DND-41 (cell line): ENCODE data around the gene SAMD4B.

ENCODE experiments used
- ATAC-seq: fragments of 200-7000 bp; cut with Tn5 transposase; 3 replicates; pipeline ENCODE4 v1.9.1; 2021; ENCODE audit warnings: low read depth; ENCODE audit not compliant: insufficient read depth
- DNase-seq: peaks from one replicate; pipeline ENCODE4 v3.0.0-alpha.2; 2020
- H2AFZ ChIP-seq: 2 replicates; pipeline ENCODE4 v1.6.0; 2012; ENCODE audit warnings: low read depth, low read length
- H3K27ac ChIP-seq: 2 replicates; pipeline ENCODE4 v1.5.1; 2012; ENCODE audit warnings: low read length, inconsistent platforms
- H3K27me3 ChIP-seq: fragments of 200-600 bp; sonication (generic); 2 replicates; pipeline ENCODE4 v1.6.0; 2012; ENCODE audit warnings: low read length, mild to moderate bottlenecking, inconsistent platforms; ENCODE audit not compliant: insufficient read depth, poor library complexity
- H3K36me3 ChIP-seq: 2 replicates; pipeline ENCODE4 v1.5.1; 2012; ENCODE audit warnings: low read length, inconsistent platforms; ENCODE audit not compliant: insufficient read depth
- H3K4me1 ChIP-seq: 2 replicates; pipeline ENCODE4 v1.5.1; 2012; ENCODE audit warnings: mild to moderate bottlenecking, low read length; ENCODE audit not compliant: insufficient read depth
- H3K4me2 ChIP-seq: 2 replicates; pipeline ENCODE4 v1.6.0; 2012; ENCODE audit warnings: mild to moderate bottlenecking, moderate library complexity, low read length, inconsistent platforms; ENCODE audit not compliant: insufficient read depth
- H3K4me3 ChIP-seq, 2 experiments: fragments of 200-600 bp in 1 of 2; shearing (Covaris generic) in 1 of 2; 2 replicates each; pipeline ENCODE4 v1.5.1; 2012 to 2016; ENCODE audit warnings: inconsistent platforms in 2 of 2, low read length in 2 of 2, mild to moderate bottlenecking in 2 of 2, low read depth in 1 of 2, moderate library complexity in 1 of 2
- H3K79me2 ChIP-seq: 2 replicates; pipeline ENCODE4 v1.6.0; 2012; ENCODE audit warnings: low read length, inconsistent platforms; ENCODE audit not compliant: insufficient read depth
- H3K9ac ChIP-seq: 2 replicates; pipeline ENCODE4 v1.6.0; 2012; ENCODE audit warnings: low read depth, mild to moderate bottlenecking, inconsistent platforms, low read length, moderate library complexity
- H3K9me3 ChIP-seq: 2 replicates; pipeline ENCODE4 v1.5.1; 2012; ENCODE audit warnings: low read length, moderate library complexity, mild to moderate bottlenecking, inconsistent platforms; ENCODE audit not compliant: insufficient read depth, severe bottlenecking
- H4K20me1 ChIP-seq: 2 replicates; pipeline ENCODE4 v1.6.0; 2012; ENCODE audit warnings: low read length; ENCODE audit not compliant: insufficient read depth
- CTCF ChIP-seq: IDR thresholded peaks from 2 replicates; pipeline ENCODE4 v1.5.1; 2012; ENCODE audit warnings: borderline replicate concordance, low read length, moderate library complexity, mild to moderate bottlenecking; ENCODE audit not compliant: poor library complexity, severe bottlenecking; ENCODE audit errors: extremely low read depth
- EZH2 ChIP-seq: IDR thresholded peaks from 3 replicates; pipeline ENCODE4 v1.6.1; 2012; ENCODE audit warnings: borderline replicate concordance, low read depth, mild to moderate bottlenecking, moderate library complexity, low read length, inconsistent platforms; ENCODE audit not compliant: severe bottlenecking

SAMD4B gene

DNA sequence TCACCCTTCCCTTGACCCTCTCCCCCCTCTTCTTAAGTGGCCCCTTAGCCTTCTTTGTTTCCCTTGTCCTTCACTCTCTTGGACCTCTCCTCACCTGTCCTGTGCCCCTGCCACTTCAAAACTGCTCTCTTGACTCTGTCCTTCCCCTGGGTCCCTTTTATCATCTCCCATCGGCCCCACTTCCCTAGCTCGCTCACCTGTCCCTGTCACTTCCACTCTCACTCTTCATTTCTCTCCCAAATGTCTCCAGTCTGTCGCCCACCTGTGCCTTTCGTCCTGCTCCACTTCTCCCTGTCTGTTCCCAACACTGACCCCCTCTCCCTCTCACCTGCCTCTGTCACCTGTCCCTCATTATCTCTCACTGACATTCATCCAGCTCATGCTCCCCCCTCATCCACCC is 45.3 kb upstream of the SAMD4B start:
- no peaks in the 10 kb centered on the region for H3K9me3 ChIP-seq
- H3K27me3 ChIP-seq, result no peaks in the 10 kb centered on the region
- H3K4me2 ChIP-seq, result no peak overlapping the region
- no peaks in the 10 kb centered on the region for H3K79me2 ChIP-seq
- H3K4me1 ChIP-seq, result no peaks in the 10 kb centered on the region
- DNase-seq (no peak), ATAC-seq (no peak)
- TF ChIP-seq EZH2 (no peak), CTCF (no peak)
- H3K27ac ChIP-seq, result no peak overlapping the region
- no peaks in the 10 kb centered on the region for H4K20me1 ChIP-seq
- no peak overlapping the region; the same call in 1 of the 2 replicates for H2AFZ ChIP-seq
- no peak overlapping the region for H3K9ac ChIP-seq
- H3K36me3 ChIP-seq, result no peaks in the 10 kb centered on the region
- H3K4me3 ChIP-seq, result no peak overlapping the region

- Histone ChIP-seq H4K20me1 (no peaks in the 10 kb centered on the region), H3K27ac (no peak overlapping the region), H3K4me3 (no peak overlapping the region), H3K9ac (no peak overlapping the region), H2AFZ (no peak overlapping the region), H3K9me3 (no peaks in the 10 kb centered on the region), H3K36me3 (no peaks in the 10 kb centered on the region), H3K79me2 (no peaks in the 10 kb centered on the region), H3K27me3 (no peaks in the 10 kb centered on the region), H3K4me2 (no peak overlapping the region), H3K4me1 (no peaks in the 10 kb centered on the region)
- no peak for TF ChIP-seq CTCF
- TF ChIP-seq EZH2, result no peak
- peak; percentile 37 for DNase-seq
- ATAC-seq, result peak; percentile 81
These were observed 44.1 kb upstream of the SAMD4B start for GRCh38 chr19:39297931-39298634.

GRCh38 chr19:39299404-39299803 is 42.8 kb upstream of the SAMD4B start:
- Histone ChIP-seq H3K4me2 (no peak overlapping the region), H3K27me3 (no peaks in the 10 kb centered on the region), H3K4me1 (no peaks in the 10 kb centered on the region), H3K9me3 (no peaks in the 10 kb centered on the region), H3K36me3 (no peaks in the 10 kb centered on the region), H3K27ac (no peak overlapping the region), H4K20me1 (no peaks in the 10 kb centered on the region), H2AFZ (no peak overlapping the region), H3K9ac (no peak overlapping the region), H3K4me3 (no peak overlapping the region), H3K79me2 (no peaks in the 10 kb centered on the region)
- ATAC-seq (no peak), DNase-seq (no peak)
- no peak for TF ChIP-seq CTCF
- TF ChIP-seq EZH2, result no peak
